GM19395 (cell line): Measurements from ENCODE around the gene IFNG.

ENCODE experiments used
- ATAC-seq: cut with Tn5 transposase; IDR thresholded peaks from one replicate; pipeline ENCODE4 v1.9.1; 2021; ENCODE audit warnings: mild to moderate bottlenecking, moderate library complexity; ENCODE audit not compliant: unreplicated experiment

Gene IFNG

GRCh38 chr12:68169213-68169889 is 9.8 kb upstream of the IFNG start:
- no peak for ATAC-seq

- no peak for ATAC-seq
These were observed 6.8 kb upstream of the IFNG start for GRCh38 chr12:68166317-68166831.

- peak; percentile 74 for ATAC-seq
These were observed 4.1 kb upstream of the IFNG start for GRCh38 chr12:68163560-68164081.

GRCh38 chr12:68162374-68162773 is 2.8 kb upstream of the IFNG start:
- ATAC-seq = no peak

- ATAC-seq = no peak
These were observed 1.1 kb downstream of the IFNG start for GRCh38 chr12:68158432-68158831.

- no peak for ATAC-seq
These were observed 2.2 kb downstream of the IFNG start for GRCh38 chr12:68157380-68157779.

GRCh38 chr12:68156636-68157035 is 2.9 kb downstream of the IFNG start:
- no peak for ATAC-seq

- no peak for ATAC-seq
These were observed 4.8 kb downstream of the IFNG start for GRCh38 chr12:68154779-68155178.

GRCh38 chr12:68148261-68148951 is 11.1 kb downstream of the IFNG start:
- ATAC-seq = no peak

- ATAC-seq = no peak
These were observed 19.0 kb downstream of the IFNG start for GRCh38 chr12:68140556-68140955.

- ATAC-seq = no peak
These were observed 19.6 kb downstream of the IFNG start for GRCh38 chr12:68139941-68140340.

- ATAC-seq = no peak
These were observed 20.5 kb downstream of the IFNG start for GRCh38 chr12:68139001-68139400.

GRCh38 chr12:68138480-68138879 is 21.1 kb downstream of the IFNG start:
- no peak for ATAC-seq

- no peak for ATAC-seq
These were observed 22.2 kb downstream of the IFNG start for GRCh38 chr12:68137335-68137830.

- ATAC-seq = no peak
These were observed 24.0 kb downstream of the IFNG start for GRCh38 chr12:68135520-68135919.

- ATAC-seq = no peak
These were observed 27.6 kb downstream of the IFNG start for GRCh38 chr12:68131867-68132414.

- no peak for ATAC-seq
These were observed 29.6 kb downstream of the IFNG start for GRCh38 chr12:68129979-68130378.

GRCh38 chr12:68122236-68122920 is 37.2 kb downstream of the IFNG start:
- no peak for ATAC-seq

GRCh38 chr12:68121143-68121542 is 38.4 kb downstream of the IFNG start:
- ATAC-seq = no peak

- peak; percentile 96 for ATAC-seq
These were observed 39.8 kb downstream of the IFNG start for GRCh38 chr12:68119724-68120211.

- ATAC-seq = peak; percentile 72
These were observed 40.3 kb downstream of the IFNG start for GRCh38 chr12:68119250-68119649.
